Hepatocyte (in vitro differentiated cells): ENCODE measurements around the gene BCAR1.

Experiments
- EZH2 ChIP-seq: fragments of 200-600 bp; sonication (generic); IDR thresholded peaks from 2 replicates; pipeline ENCODE4 v1.6.1; 2016; ENCODE audit warnings: antibody characterized with exemption, mild to moderate bottlenecking, borderline replicate concordance
- EZH2phosphoT487 ChIP-seq: fragments of 200-600 bp; sonication (generic); IDR thresholded peaks from one replicate; pipeline ENCODE4 v1.6.1; 2018; ENCODE audit warnings: antibody characterized with exemption, mild to moderate bottlenecking, low read depth, moderate library complexity; ENCODE audit not compliant: unreplicated experiment, severe bottlenecking
- TF ChIP-seq, protein P1 (sequence below): fragments of 200-600 bp; sonication (generic); IDR thresholded peaks from 2 replicates; pipeline ENCODE4 v1.5.1; 2016; ENCODE audit warnings: antibody characterized with exemption, mild to moderate bottlenecking; ENCODE audit not compliant: poor library complexity

DNA sequence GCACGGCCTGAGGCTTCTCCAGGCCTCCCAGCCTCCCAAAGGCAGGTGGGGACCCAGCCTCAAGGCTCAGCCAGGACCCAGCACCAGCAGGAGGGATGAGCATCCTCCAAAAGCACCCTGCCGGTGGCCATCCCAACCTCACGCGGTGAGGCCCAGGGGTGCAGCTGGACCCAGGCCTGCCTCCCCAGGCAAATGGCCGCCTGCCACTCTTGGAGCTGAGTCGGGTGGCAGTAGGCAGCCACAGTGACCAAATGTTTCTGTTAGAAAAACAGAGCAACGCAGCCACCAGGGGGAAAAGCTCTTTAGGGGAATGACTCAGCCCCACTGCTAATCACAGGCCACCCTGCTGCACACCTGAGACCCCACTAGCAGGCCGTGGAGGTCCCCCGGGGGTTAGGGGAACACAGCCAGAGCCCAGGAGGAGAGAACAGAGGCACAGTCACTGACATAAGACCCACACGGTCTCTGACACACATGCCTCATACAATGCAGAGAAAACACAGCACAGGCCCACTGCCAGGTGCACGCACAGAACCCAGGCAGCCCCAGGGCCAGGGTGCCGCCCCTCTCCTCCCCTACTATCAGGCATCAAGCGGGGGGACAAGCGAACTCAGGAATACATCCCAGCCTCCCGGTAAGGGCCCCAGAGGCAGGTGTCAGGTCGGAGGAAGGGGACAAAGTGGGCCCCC, 12.4 kb downstream of the BCAR1 start:
- TF ChIP-seq EZH2, result no peak
- TF ChIP-seq, protein P1, sequence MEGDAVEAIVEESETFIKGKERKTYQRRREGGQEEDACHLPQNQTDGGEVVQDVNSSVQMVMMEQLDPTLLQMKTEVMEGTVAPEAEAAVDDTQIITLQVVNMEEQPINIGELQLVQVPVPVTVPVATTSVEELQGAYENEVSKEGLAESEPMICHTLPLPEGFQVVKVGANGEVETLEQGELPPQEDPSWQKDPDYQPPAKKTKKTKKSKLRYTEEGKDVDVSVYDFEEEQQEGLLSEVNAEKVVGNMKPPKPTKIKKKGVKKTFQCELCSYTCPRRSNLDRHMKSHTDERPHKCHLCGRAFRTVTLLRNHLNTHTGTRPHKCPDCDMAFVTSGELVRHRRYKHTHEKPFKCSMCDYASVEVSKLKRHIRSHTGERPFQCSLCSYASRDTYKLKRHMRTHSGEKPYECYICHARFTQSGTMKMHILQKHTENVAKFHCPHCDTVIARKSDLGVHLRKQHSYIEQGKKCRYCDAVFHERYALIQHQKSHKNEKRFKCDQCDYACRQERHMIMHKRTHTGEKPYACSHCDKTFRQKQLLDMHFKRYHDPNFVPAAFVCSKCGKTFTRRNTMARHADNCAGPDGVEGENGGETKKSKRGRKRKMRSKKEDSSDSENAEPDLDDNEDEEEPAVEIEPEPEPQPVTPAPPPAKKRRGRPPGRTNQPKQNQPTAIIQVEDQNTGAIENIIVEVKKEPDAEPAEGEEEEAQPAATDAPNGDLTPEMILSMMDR, result peak; percentile 7
- no peak for TF ChIP-seq EZH2phosphoT487
